Activated T-helper 1 cell treated with anti-CD3 and anti-CD28 coated beads, Interleukin-12 subunit alpha, Interleukin-12 subunit beta, Interleukin-2, Interleukin-4 antibody, amounts not matched to agents 30 ng/mL and 10 ng/mL and 1 ng/mL, durations not matched to agents 14 hours and 24 hours and 36 hours (primary cell): ENCODE results near the gene UCN3. TPM values are rescaled to one million over a fixed set of nuclear protein-coding genes. Genes with fewer than 3 reads are reported as not detected.

Source experiments
- DNase-seq: peaks from one replicate; pipeline ENCODE4 v3.0.0; 2021; ENCODE audit warnings: low spot score
- H3K27ac Mint-ChIP-seq: one replicate; pipeline ENCODE4 v1.8.0; 2021; ENCODE audit warnings: mild to moderate bottlenecking, mixed read lengths
- H3K27me3 Mint-ChIP-seq: one replicate; pipeline ENCODE4 v1.8.0; 2022; ENCODE audit warnings: mild to moderate bottlenecking, moderate library complexity, mixed read lengths; ENCODE audit not compliant: insufficient read depth
- H3K36me3 Mint-ChIP-seq: one replicate; pipeline ENCODE4 v1.8.0; 2021; ENCODE audit warnings: low read depth, mixed read lengths
- H3K4me1 Mint-ChIP-seq: one replicate; pipeline ENCODE4 v1.8.0; 2021; ENCODE audit warnings: low read depth, mixed read lengths
- H3K4me3 Mint-ChIP-seq: one replicate; pipeline ENCODE4 v1.8.0; 2021; ENCODE audit warnings: mild to moderate bottlenecking, moderate library complexity, mixed read lengths
- H3K9me3 Mint-ChIP-seq: one replicate; pipeline ENCODE4 v1.8.0; 2021; ENCODE audit warnings: mixed read lengths
- intact Hi-C: fragments of 100-400 bp; cut with micrococcal nuclease; formaldehyde crosslinking; loops from one replicate; pipeline ENCODE4 v1.15.1; 2024
- total RNA-seq: library from RNA; stranded (reverse); gene quantifications from 2 replicates; pipeline ENCODE4 v1.2.3, GENCODE V29; 2022

Gene UCN3
- total RNA-seq, 1 donor from 2014 or later = not detected

- H3K4me1 Mint-ChIP-seq = no peaks in the 10 kb centered on the region
- intact Hi-C loops = no loop called here
- no peak for DNase-seq
- H3K36me3 Mint-ChIP-seq = no peaks in the 10 kb centered on the region
- no peak overlapping the region for H3K4me3 Mint-ChIP-seq
- no peaks in the 10 kb centered on the region for H3K27me3 Mint-ChIP-seq
- H3K27ac Mint-ChIP-seq = no peak overlapping the region
- no peaks in the 10 kb centered on the region for H3K9me3 Mint-ChIP-seq
Measured at GRCh38 chr10:5346881-5347280, 17.9 kb upstream of the UCN3 start.

DNA sequence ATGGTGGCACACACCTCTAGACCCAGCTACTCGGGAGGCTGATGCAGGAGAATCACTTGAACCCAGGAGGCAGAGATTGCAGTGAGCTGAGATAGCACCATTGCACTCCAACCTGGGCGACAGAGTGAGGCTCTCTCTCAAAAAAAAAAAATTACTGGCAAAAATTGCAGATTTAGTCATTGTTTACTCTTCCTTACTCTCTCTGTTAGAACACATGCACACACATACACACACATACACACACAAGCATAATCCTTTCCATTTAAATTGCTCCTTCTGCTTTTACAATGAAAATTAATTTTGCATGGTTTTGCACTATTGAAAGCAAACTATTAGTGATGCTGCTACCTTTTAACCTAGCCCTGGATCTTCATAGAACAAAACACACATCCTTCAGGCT, 15.4 kb upstream of the UCN3 start:
- Mint-ChIP-seq H3K36me3 (no peaks in the 10 kb centered on the region), H3K4me1 (no peaks in the 10 kb centered on the region), H3K27ac (no peak overlapping the region), H3K4me3 (no peak overlapping the region), H3K27me3 (no peaks in the 10 kb centered on the region), H3K9me3 (no peaks in the 10 kb centered on the region)
- intact Hi-C loops = no loop called here
- no peak for DNase-seq

GRCh38 chr10:5354068-5354467, 10.7 kb upstream of the UCN3 start:
- Mint-ChIP-seq H3K4me1 (peaks cover 10% of the 10 kb centered on the region), H3K36me3 (no peaks in the 10 kb centered on the region), H3K27me3 (no peaks in the 10 kb centered on the region), H3K4me3 (no peak overlapping the region), H3K27ac (no peak overlapping the region), H3K9me3 (no peaks in the 10 kb centered on the region)
- intact Hi-C loops = no loop called here
- DNase-seq = no peak

- H3K9me3 Mint-ChIP-seq = no peaks in the 10 kb centered on the region
- H3K36me3 Mint-ChIP-seq = no peaks in the 10 kb centered on the region
- intact Hi-C loops = no loop called here
- no peak overlapping the region for H3K27ac Mint-ChIP-seq
- peaks cover 7% of the 10 kb centered on the region for H3K27me3 Mint-ChIP-seq
- peaks cover 10% of the 10 kb centered on the region for H3K4me1 Mint-ChIP-seq
- no peak for DNase-seq
- no peak overlapping the region for H3K4me3 Mint-ChIP-seq
Measured at GRCh38 chr10:5355594-5356301, 9.0 kb upstream of the UCN3 start.

DNA sequence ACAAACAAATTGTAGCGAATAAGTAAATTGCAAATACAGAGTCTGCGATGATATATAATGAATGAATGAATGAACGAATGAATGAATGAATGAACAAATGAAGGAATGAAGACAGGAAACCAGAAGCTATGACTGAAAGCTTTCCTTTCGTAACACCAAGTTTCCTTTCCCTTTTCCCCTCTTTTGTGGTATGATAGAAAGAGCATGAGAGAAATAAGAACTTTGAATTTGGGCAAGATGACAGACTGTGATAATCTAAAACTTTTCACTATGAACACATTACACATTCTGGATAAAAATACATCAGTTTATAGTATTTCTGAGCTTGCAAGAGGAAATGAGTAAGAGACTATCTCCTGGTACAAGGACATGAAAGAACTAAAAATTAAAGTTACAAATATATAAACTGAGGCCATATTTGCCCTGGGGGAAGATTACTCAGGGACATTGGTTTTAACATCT, 8.4 kb upstream of the UCN3 start:
- Mint-ChIP-seq H3K27ac (no peak overlapping the region), H3K4me1 (peaks cover 10% of the 10 kb centered on the region)
- intact Hi-C loops = no loop called here

DNA sequence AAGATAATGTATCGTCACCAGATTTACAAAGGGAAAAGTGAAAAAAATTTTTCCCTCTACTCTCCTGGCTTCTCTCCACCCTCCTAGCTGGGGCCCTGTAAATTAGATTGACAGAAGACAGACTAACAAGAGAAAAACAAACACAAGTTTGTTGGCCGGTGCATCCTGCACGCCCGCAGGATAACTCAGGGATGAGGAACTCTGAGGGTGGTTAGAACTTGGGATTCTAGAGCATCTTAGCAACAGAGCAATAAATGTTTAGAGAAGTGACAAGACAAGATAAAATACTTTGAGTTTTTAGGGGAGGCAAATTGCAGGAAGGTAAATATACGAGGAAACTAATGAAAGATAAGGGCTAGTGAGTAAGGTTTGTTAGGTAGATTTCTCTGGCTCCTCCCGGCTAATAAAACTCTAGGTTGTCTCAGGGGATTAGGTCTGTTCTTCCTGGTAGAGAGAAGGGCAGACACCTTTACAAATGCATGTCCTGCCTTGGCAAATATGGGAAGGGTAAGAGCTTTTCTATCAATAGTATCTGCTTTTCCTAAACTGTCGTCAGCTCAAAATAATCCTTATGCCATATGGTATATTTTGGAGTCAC, 4.3 kb upstream of the UCN3 start:
- Mint-ChIP-seq H3K9me3 (no peaks in the 10 kb centered on the region), H3K36me3 (no peaks in the 10 kb centered on the region), H3K4me3 (no peak overlapping the region), H3K27ac (no peak overlapping the region), H3K4me1 (peaks cover 10% of the 10 kb centered on the region), H3K27me3 (peaks cover 13% of the 10 kb centered on the region)
- intact Hi-C loops = no loop called here
- DNase-seq = no peak

More for the DNA sequence above, 8.4 kb upstream of the UCN3 start:
- DNase-seq = no peak
- H3K27me3 Mint-ChIP-seq = peaks cover 7% of the 10 kb centered on the region
- H3K4me3 Mint-ChIP-seq = no peak overlapping the region
- H3K36me3 Mint-ChIP-seq = no peaks in the 10 kb centered on the region
- no peaks in the 10 kb centered on the region for H3K9me3 Mint-ChIP-seq

DNA sequence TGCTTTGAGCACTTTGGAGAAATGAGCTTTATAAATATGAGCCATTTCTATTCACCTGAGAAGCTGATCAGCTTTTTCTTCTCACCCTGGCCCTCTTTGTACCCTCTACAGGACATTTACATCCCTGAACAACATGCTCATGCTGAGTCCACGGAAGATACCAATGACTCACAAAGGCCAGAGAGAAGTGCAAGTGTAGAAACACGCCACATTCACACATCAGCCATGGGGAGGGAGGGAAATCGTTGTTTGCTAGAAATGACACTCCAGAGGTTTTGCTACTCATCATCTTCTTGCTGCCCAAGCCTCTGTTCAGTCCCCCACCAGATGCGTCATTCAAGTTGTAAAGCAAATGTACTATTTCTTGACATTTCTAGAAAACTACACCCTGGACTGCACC, 2.8 kb upstream of the UCN3 start:
- Mint-ChIP-seq H3K27ac (no peak overlapping the region), H3K36me3 (no peaks in the 10 kb centered on the region), H3K4me1 (peaks cover 7% of the 10 kb centered on the region), H3K9me3 (no peaks in the 10 kb centered on the region), H3K4me3 (no peak overlapping the region), H3K27me3 (peaks cover 20% of the 10 kb centered on the region)
- intact Hi-C loops = no loop called here
- no peak for DNase-seq

DNA sequence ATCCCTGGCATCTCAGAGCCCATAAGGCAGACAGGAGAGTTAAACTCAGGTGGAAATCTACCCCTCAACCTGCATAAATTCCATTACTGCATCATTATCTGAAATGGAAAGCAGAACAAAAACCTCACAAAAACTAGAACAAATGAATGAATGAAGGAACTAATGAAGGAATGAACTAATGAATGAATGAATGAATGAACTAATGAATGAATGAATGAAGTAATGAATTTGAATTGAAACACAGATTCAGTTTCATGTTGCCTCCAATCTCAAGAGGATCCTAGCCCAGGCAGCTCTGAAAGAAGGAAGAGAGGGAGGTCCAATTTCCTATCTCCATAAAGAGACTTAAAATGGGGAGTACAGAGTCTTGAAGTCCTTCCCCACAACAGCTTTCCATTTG, 1.9 kb upstream of the UCN3 start:
- no peaks in the 10 kb centered on the region for H3K36me3 Mint-ChIP-seq
- peaks cover 21% of the 10 kb centered on the region for H3K27me3 Mint-ChIP-seq
- H3K4me3 Mint-ChIP-seq = no peak overlapping the region
- DNase-seq = no peak
- intact Hi-C loops = no loop called here
- H3K27ac Mint-ChIP-seq = no peak overlapping the region
- H3K4me1 Mint-ChIP-seq = peaks cover 7% of the 10 kb centered on the region
- no peaks in the 10 kb centered on the region for H3K9me3 Mint-ChIP-seq

- Mint-ChIP-seq H3K4me3 (no peak overlapping the region), H3K27ac (no peak overlapping the region), H3K4me1 (peaks cover 7% of the 10 kb centered on the region), H3K36me3 (no peaks in the 10 kb centered on the region), H3K27me3 (peaks cover 26% of the 10 kb centered on the region), H3K9me3 (no peaks in the 10 kb centered on the region)
- intact Hi-C loops = no loop called here
- DNase-seq = no peak
Measured at GRCh38 chr10:5364374-5364773, 392 bp upstream of the UCN3 start.

- no peak overlapping the region for H3K27ac Mint-ChIP-seq
- intact Hi-C loops = no loop called here
- no peak overlapping the region for H3K4me3 Mint-ChIP-seq
- H3K27me3 Mint-ChIP-seq = peaks cover 19% of the 10 kb centered on the region
- H3K9me3 Mint-ChIP-seq = peaks cover 7% of the 10 kb centered on the region
- no peak for DNase-seq
- peaks cover 7% of the 10 kb centered on the region for H3K4me1 Mint-ChIP-seq
- H3K36me3 Mint-ChIP-seq = no peaks in the 10 kb centered on the region
Measured at GRCh38 chr10:5365928-5366327, 1.2 kb downstream of the UCN3 start.

GRCh38 chr10:5369362-5370158, 4.8 kb downstream of the UCN3 start:
- Mint-ChIP-seq H3K4me3 (no peak overlapping the region), H3K36me3 (no peaks in the 10 kb centered on the region), H3K27ac (no peak overlapping the region), H3K27me3 (peaks cover 13% of the 10 kb centered on the region), H3K4me1 (peaks cover 7% of the 10 kb centered on the region), H3K9me3 (peaks cover 9% of the 10 kb centered on the region)
- no peak for DNase-seq
- intact Hi-C loops = no loop called here

- Mint-ChIP-seq H3K36me3 (no peaks in the 10 kb centered on the region), H3K9me3 (peaks cover 9% of the 10 kb centered on the region), H3K4me3 (no peak overlapping the region), H3K4me1 (peaks cover 5% of the 10 kb centered on the region), H3K27ac (no peak overlapping the region), H3K27me3 (peaks cover 11% of the 10 kb centered on the region)
- DNase-seq = no peak
- intact Hi-C loops = no loop called here
Measured at GRCh38 chr10:5370493-5371352, 6.0 kb downstream of the UCN3 start.
